Measurements from ENCODE around the gene TMEM108.

The TMEM108 gene

DNA sequence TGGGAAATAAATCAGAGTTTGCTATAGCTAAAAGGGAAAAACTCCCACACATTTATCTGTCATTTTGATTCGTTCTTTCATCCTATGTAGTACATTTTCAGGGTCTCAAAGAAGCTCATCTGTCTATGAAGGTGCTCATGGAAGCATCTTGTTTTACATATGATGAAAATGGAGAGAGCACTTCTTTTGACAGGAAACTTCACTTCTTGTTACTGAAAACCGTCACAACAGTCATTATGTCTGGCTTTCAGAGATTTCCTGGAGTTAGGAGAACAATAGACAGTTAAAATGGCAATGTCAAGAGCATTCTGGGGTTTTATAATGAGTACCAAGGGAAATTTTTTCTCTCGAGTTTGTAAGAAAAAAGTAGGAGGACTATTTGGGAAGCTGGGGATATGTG is 83.3 kb downstream of the TMEM108 start:
- DNase-seq: no peak

DNA sequence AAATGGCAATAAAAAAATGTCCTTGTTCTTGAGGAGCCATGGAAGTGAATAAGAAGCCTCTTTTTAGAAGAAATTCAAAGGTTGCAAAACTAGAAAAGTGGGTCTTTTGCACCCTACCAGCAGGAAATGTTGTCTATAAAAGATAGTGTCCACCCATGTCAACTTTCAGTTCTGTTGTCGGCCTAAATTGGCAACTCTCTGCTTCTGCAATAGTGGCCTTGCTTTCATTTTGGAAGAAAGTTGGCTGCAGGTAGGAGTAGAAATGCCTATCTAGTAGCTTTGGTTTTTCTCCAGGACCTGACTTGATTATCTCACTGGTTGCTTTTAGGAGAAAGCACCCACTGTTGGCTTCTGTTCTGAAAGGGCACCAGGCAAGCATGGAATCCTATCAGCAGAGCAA is 85.4 kb downstream of the TMEM108 start:
- no peak for DNase-seq

DNA sequence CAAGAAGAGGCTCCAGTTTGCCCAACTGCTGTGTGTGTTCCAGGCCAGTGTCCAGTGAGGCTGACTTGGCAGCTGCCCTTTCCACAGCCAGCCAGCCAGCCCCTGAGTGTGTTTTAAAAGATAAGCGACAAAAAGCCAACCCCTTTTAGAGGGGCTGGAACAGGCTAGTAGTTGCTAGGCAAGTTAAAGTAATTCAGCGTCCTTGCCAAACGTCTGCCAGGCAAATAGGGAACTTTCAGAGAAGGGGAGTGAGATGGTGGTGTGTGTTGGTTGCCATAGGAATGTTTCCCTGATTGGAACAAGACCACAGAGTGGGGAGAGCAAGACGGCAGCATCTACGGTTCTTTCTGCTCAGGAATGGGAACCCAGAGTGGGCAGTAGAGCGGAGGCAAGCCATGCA is 86.3 kb downstream of the TMEM108 start:
- DNase-seq: no peak

DNA sequence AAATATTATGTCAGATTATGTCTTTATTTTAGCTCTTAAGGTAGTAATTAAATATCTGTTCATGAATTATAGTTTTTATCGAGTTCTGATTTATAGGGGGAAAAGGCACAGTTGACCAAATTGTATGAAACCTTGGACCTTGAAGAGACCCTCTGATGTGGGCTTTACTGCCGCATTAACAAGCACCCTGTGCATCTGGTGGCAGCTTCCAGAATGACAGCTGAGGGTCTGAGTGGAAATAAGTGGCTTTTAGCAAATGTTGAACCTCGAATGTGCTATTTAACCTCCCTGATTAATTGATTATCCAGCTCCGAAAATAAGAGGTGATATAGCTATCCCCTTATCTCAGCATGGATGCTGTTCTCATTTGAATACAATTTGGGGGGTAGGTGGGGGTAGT is 87.0 kb downstream of the TMEM108 start:
- no peak for DNase-seq

DNA sequence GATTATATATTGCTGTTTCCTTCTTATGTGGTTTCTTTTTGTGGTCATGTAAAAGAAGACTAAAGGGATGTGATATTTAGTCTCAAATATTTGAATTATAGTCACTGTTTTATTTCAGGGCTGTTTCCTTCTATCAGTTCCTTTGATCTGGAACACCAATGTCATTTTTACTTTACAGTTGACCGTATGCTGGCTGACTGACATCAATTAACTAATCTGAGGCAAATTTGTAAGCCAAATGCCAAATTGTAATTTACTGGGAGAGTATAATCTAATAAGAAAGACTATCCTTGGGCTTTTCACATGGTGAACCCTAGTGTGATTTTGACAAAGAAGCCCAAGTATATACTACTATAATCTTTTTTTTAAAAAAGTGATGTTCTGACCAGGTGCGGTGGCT is 87.6 kb downstream of the TMEM108 start:
- DNase-seq: no peak

DNA sequence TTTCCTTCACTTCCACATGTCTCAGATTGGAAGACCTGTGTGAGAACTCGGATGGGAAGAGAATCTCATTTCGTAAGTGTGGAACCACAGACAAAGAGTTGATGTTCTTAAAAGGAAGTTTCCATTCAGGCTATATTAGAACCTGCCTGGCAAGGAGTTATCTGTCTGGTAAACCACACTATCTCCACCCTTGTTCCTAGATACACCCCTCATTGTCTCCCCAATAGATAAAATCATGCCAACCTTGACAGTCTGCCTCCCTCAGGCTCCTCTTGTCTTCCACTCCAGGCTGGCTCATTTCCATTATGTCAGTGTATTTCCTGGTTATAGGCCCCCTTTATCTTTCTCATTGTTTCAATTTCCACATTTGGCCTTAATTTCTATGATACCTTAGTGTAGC is 89.2 kb downstream of the TMEM108 start:
- DNase-seq: no peak

DNA sequence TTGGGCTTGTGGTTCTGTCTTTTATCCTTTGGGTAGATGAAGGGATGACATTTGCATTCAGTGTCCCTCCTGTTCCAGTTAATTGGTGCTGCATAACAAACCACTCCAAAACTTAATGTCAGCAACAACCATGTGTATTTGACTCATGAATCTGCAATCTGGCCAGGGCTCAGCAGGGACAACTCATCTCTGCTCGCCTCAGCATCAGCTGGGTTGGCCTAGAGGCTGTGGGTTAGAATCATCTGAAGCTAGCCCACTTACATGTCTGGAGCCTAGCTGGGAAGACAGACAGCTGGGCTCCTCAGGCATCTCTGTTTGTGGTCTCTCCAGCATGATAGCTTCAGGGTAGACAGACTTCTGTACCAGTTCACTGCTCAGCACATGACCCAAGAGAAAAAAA is 92.0 kb downstream of the TMEM108 start:
- DNase-seq: no peak

DNA sequence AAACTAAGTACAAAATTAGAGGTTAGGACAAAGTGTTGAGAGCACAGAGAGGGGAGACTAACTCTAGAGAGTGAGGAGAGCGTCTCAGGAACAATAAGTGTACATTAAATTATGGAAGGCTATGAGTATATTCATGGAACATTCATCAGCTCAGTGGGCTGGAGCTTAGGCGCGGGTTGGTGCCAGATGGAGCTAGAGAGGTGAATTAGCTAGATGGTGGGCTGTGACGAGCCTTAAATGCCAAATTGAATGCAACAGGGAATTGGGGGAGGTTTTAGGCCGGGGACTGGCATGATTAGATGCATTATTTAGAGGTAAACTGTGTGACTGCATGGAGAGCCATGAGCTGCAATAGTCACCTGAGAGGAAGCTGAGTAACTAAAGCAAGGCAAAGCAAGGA is 97.1 kb downstream of the TMEM108 start:
- no peak for DNase-seq

DNA sequence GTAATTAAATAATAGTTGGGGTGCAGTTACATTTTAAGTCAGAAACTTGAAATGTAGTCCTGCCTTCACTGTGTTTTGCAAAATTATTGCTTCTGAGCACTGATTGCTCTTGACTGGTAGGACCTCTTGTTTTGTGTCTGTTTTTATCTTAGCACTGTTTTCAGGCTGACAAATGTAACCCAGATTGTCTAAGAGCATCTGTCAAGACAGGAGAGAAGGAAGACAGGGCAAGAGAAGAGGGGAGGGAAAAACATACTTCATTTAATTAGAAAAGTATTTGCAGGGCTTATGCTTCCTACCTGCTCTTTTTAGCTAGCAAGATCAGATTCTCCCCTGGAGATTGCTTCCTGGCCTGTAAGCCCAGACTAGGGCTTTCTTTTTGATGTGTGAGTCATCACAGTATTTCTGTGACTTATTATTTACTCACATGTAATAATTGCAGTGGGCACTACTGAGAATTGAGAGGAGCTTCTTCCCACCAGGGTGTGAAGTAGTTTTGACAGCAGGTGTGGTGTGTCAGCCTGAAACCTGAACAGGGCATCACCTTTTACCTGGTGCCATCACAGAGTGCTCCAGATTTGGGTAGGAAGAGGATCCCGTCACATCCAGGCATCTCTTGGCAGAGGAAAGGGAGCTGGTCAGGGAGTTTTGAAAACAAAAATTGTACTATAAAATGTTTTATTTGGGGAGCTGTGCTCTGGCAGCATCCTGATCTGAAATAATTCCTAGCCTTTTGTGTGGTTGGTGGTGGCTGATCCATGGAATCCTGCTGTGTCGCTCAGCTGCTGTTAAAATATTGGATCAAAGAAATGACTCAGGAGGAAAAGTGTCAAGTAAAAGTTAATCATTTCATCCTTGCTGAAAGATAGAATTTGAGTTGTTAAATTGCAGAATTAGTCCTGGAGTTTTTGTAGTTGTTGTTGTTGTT is 98.2 kb downstream of the TMEM108 start:
- no peak for DNase-seq

DNA sequence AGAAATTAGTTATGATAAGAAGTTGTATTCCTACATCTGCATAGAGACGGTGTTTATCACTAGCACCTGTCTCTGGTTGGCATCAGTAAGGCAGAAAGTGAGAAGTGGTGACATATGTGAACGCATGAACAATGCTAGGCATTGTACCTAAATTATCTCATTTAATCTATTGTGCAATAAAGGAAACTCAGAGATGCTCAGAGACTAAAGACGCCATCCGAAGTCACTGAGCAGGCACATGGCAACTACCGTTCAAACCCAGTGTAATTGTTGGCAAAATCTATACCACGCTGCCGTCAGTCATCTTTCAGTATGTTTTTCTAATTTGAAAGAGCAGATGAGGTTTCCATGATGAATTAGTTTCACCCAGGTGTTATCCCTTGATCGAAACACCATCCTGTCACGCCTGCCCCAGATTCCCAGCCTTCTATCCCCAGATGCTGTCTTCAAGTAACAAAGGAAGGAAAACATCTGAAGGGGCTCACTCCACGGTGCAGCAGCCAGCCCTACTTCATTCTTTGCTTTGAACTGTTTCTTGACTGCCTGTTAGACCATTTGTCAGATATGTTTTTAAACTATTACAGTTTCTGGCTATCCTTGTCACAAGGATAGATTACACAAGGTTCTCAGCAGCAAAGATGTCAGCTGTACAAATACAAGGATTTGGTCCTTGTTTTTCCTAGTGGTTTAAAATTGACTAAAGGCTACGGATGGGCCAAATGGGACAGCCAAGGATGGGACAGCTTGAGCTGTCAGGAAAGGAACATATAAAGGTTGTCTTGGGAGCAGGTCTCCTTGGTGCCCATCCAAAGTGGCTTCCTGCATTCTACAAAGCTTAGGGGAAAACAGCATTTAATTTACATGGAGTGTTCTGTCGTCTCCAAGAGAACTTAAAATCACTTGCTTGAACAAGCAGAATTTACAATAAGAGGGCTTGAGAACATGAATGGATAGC is 99.1 kb downstream of the TMEM108 start:
- no peak for DNase-seq

DNA sequence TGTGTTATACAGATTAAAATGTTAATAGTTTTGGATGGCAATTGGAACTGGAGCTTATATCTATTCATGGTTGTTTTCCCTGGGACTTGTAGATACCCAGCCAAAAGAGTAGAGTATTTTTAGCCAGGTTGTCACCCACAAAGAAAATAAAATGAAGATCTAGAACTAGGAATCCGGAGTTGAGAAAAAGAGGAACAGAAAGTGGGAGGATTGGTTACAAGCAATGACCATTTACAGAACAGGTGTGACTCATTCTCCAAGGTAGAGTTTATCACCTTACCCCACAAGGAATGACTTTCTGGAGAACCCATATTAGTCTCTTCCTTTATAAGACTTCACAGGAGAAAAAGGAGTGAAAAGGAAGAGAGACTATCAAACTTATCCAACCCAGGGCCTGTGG is 99.8 kb downstream of the TMEM108 start:
- DNase-seq: no peak

DNA sequence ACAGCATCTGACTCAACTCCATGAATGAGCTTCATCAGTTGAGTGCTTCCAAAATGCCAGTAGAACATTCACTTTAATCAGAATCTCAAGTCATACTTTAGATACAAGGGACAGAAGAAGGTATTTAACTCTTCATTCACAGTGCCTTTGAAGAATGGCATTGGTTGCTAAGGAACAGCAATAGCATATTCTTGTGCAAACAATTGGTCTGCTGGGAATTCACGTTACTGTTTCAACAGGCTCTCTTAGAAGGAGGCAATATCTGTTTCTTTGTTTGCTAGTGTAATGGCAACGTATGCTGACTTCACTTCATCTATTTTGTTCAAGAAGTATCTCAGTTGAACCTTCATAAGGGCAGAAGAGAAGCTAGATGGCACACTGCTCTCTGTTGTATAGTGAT is 113.9 kb downstream of the TMEM108 start:
- DNase-seq: no peak

DNA sequence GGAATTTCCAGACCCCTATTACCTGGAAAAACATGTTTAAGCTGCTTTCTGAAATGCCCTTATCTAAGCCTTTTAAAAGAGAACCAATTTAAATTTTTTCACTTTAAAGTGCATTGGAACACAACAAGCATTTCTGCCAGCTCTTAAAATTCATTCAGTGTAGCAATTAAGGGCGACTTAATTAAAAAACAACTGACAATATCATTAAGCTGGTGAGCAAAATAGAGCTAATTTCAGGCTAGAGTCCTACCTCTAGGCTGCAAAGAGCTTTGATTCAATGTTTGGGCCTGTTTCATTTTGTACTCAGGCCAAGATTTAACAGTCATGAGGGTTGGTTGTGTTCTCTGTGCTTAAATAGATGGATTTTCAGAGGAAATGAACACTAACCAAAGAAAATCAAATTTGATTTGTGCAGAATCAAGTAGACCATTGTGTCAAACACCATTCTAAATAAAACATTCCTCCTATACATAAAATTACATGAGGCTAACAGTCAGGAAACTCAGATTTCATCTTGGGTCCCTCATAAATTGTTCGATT is 114.6 kb downstream of the TMEM108 start:
- no peak for DNase-seq

DNA sequence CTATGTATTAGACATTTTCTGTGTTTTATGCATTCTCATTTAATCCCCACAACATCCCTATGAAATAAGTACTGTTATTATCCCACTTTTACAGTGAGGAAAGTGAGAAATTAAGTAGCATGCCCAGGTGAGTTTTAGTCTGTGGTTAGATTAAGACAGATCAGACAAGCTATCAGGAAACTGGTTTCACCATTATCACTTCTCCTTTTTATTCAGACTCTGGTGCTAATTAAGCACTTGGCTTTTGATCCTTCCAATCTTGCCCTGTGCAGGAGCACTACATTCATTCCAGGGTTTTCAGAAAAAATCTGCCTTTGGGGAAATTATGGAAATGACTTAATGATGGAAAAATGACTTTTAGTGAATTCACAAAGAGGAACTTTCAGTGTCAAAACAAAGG is 115.2 kb downstream of the TMEM108 start:
- DNase-seq: no peak

DNA sequence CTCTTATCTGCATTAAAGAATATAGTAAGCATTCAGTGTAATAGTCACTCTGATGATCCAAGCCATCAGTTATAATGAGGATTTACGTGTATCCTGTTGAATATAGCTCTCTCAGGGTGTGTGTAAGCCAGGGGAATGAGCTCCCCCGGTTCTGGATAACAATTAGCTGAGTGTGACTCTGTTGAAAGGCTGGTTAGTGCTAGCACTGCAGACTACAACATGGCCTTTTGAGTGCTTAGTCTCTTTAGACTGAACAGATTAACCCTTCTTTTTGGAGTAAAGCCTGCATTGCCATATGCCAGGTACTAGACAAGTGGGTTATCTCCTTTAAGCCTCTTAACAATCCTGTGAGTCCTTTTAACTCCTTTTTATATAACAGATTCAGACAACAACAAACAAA is 119.5 kb downstream of the TMEM108 start:
- DNase-seq: no peak

DNA sequence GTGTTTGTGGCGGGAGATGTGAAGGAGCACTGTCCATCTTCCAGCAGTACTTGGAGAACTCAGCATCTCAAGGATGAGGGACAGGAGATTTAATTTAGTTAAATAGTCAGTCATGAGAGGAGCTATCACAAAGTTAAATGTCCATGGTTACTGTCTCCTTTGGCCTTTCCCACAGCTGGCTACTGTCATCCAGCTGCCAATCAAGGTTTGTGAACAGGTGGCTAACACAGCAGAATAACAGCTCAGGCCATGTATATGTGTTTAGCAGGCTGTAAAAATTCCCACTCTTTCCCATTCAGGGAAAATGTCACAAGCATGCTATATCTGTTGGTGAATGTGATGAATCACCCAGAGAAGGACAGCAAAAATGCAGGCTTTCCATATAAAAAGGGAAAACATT is 120.5 kb downstream of the TMEM108 start:
- DNase-seq: no peak

DNA sequence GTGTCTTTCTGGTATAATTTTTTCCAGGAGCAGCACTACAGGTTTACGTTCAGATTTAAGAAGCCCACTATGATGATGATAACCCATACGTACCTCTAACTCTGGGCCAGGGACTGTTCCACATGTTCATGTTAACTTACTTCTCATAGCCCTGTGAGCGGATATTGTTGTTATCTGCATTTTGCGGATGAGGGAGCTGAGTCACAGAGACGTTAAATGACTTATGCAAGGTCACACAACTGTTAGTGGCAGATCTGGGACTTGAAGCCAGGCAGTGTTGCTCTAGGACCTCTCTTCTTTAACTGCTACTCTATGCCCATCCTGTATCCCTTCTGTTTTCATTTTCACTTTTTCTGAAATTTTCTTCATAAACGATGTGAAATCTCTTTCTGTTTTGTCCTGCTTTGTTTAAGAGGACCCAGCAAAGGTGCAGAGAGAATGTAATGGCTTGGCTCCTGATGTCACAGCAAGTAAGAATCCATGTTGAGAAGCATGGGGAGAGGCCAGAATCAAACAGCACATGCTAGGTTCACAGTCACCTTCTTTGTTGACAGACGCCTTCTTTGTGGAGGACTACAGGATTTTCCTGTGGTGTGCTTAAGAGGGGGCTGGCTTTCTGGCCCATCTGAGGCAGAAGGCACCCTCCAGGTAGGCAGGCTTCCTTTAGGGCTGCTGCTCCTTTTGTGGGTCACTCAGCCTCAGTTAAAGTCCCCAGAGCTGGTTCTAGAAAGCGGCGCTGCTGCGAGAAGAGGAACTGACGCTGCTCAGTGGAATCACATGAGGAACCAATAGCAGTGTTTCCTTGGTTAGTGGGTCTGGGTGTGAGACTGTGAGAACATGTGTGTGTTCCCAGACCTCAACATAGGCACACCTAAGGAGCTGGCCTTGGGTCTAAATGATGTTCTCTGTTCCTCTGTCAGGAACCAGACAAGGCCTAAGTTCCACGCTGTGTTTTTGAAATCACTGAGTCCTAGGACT is 121.6 kb downstream of the TMEM108 start:
- DNase-seq: no peak

DNA sequence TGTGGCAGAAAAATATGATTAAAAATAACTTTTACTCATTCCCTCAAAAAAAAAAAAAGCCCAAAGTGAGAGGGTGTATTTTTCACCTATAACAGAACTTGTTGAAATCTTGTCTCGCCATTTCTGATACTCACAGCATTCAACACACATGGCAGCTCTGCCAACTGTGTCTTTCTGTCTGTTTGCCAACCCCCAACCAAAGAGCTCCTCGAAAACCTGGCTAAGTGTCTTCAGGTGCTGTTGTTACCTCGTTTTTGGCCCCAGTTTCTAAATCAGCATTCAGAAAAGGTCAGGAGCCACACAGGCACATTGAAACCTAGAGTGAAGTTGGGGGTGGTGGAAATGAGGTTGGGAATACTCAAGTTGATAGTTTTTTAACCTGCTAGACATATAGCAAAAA is 123.5 kb downstream of the TMEM108 start:
- DNase-seq: no peak

DNA sequence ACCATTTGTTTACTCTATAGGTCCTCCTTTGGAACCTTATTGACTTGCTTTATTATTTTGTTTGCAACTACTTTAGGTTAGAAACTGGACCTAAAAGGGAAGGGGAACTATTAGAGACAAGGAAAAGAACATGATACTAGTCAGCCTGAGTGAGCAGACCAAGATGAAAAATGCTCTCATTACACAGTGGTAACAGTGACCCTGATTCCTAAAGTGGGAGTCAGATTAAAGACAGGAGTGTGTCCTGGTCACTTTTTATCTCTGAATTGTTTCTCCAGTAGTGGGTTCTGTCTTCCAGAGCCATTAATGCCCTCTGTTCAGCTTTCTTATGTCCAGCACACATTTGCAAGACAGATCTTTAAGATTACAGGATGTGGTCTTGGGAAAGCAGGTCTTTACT is 124.1 kb downstream of the TMEM108 start:
- DNase-seq: no peak

DNA sequence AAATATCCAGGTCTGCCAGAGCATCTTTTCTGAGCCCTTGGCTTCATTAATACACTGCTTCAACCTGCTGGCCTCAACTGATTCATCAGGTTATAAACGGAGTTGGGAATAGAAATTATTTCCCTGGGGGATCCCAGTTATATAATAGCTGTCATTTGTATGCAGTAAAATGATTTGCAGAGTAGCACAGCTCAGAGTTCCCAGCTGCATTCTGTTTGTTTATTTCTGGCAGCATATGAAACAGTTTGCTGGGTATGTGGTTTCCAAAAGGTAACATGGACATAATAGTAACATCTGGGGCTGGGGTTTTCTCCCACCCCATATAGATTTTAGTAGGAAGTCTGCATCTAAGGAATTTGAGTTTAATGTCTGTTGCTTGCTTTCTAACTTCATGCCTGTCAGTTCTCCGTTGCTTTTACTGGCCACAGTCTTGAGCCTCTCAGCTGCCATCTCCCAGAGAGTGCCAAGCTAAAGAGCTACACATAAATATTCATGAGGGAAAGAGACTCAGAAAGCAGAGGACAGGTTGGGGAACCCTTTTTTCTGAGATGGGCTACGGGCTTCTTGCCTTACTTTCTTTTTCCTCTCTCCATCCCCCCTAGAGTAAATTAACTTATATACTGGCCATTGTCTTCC is 124.6 kb downstream of the TMEM108 start:
- no peak for DNase-seq

DNA sequence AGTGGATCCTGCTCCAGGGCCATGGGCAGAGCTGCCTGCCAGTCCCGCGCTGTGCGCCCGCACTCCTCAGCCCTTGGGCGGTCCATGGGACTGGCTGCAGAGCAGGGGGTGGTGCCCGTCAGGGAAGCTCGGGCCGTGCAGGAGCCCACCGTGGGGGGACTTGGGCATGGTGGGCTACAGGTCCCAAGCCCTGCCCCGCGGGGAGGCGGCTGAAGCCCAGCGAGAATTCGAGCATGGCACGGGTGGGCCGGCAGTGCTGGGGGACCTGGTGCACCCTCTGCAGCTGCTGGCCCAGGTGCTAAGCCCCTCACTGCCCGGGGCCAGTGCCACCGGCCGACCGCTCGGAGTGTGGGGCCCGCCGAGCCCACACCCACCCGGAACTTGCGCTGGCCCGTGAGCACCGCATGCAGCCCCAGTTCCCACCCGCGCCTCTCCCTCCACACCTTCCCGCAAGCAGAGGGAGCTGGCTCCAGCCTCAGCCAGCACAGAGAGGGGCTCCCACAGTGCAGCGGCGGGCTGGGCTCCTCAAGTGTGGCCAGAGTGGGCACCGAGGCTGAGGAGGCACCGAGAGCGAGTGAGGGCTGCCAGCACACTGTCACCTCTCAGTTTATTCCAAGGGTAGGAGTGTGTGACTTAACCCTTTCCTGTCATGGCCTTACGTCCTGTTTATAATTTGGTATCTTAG is 129.3 kb downstream of the TMEM108 start:
- no peak for DNase-seq

All from activated T-cell treated with anti-CD3 and anti-CD28 coated beads for 4 hours (primary cell).